ENCODE data around the gene CARD19.
A peak's percentile ranks its signal among the peaks of the same experiment; 100 is the strongest.

Gene CARD19

GRCh38 chr9:93121316-93122241, 25.6 kb downstream of the CARD19 start:
- DNase-seq, result no peak

- no peak for DNase-seq
Measured at GRCh38 chr9:93122721-93123221, 26.8 kb downstream of the CARD19 start.

- no peak for DNase-seq
Measured at GRCh38 chr9:93123561-93124283, 27.7 kb downstream of the CARD19 start.

GRCh38 chr9:93124793-93125192, 28.8 kb downstream of the CARD19 start:
- DNase-seq, result no peak

GRCh38 chr9:93125331-93125894, 29.4 kb downstream of the CARD19 start:
- no peak for DNase-seq

GRCh38 chr9:93126151-93126781, 30.2 kb downstream of the CARD19 start:
- no peak for DNase-seq

- no peak for DNase-seq
Measured at GRCh38 chr9:93126825-93127368, 30.9 kb downstream of the CARD19 start.

- DNase-seq, result no peak
Measured at GRCh38 chr9:93127395-93127911, 31.4 kb downstream of the CARD19 start.

- DNase-seq, result no peak
Measured at GRCh38 chr9:93128011-93128714, 32.1 kb downstream of the CARD19 start.

GRCh38 chr9:93128715-93129224, 32.8 kb downstream of the CARD19 start:
- DNase-seq, result no peak

GRCh38 chr9:93129286-93129685, 33.3 kb downstream of the CARD19 start:
- no peak for DNase-seq

GRCh38 chr9:93129691-93130500, 33.9 kb downstream of the CARD19 start:
- no peak for DNase-seq

- DNase-seq, result no peak
Measured at GRCh38 chr9:93130861-93131481, 35.0 kb downstream of the CARD19 start.

- no peak for DNase-seq
Measured at GRCh38 chr9:93131599-93132286, 35.7 kb downstream of the CARD19 start.

- DNase-seq, result no peak
Measured at GRCh38 chr9:93132287-93132927, 36.4 kb downstream of the CARD19 start.

GRCh38 chr9:93132946-93133680, 37.1 kb downstream of the CARD19 start:
- no peak for DNase-seq

- DNase-seq, result peak; percentile 61
Measured at GRCh38 chr9:93133681-93134014, 37.6 kb downstream of the CARD19 start.

GRCh38 chr9:93134015-93134739, 38.2 kb downstream of the CARD19 start, which contains the start of gene NINJ1:
TSS of gene NINJ1 (minus strand) at chr9:93134251. CDS start at chr9:93134217, 34 bp downstream.
- DNase-seq, result peak; percentile 58

All from fibroblast of skin of right biceps (primary cell).